Posterior vena cava (tissue), 2 donors: Measurements from ENCODE around the gene PRIMA1. TPM values are rescaled to one million over a fixed set of nuclear protein-coding genes. Genes with fewer than 3 reads are reported as not detected.

Source experiments
- DNase-seq: peaks from one replicate; pipeline ENCODE4 v3.0.0-alpha.2; 2020; ENCODE audit warnings: low spot score
- intact Hi-C, 2 donors: fragments of 100-400 bp; cut with DNase I; formaldehyde crosslinking; loops; one replicate each; pipeline versions ENCODE4 v1.14.1 to v1.14.2; 2022 to 2023
- total RNA-seq, 2 donors: library from RNA; stranded (reverse); fragmentation: NEBNext Ultra II Directional; extraction: Animal tissue kit (Norgen Biotek cat#: 25700); gene quantifications; one replicate each; pipeline ENCODE4 v1.2.1, GENCODE V29; 2021
- donor health status: DM: yes; HTN: yes; CAD: no.
- donor health status: DM: yes; HTN: yes; CAD: no.

PRIMA1 gene
- total RNA-seq, 2 donors from 2014 or later, result 5.0 to 9.6 TPM

- intact Hi-C loops, result no loop called here
- no peak for DNase-seq
Measured at GRCh38 chr14:93799989-93800921, 12.0 kb upstream of the PRIMA1 start.

DNA sequence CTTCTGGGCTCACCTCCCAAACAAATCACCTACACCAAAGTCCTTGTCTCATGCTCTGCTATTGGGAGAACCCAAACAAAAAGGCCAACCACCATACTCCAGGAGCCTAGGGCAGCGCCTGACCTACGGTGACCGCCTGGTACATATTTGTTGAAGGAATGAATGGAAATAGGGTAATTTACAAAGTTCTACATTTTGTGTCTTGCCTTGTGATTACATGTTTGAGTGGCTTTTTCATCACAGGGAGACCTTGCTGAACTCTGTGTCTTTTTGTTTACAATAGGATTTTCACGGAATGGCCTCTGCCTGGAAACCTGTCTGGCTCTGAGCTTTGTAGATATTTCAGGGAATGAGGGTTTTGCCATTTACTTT, 11.3 kb upstream of the PRIMA1 start:
- intact Hi-C loops, result no loop called here
- DNase-seq, result no peak

DNA sequence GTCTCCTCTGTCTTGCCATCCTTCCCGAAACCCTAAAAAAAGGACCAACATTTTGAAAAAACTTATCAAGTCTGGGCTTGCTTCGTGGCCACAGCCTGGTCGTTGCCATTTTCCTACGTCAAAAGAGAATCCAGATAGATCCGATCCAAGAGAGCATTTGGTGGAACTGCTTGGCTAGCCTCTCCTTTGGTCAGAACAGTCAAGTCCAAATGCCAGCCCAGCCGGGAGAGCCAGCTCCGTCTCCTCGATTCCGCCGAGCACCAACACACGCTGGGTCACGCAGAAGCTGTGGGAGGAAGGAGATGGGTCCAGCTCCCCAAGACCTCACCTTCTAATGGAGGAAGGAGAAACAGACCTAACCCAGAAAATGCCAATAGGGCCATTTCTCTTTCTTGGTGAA, 9.3 kb upstream of the PRIMA1 start:
- intact Hi-C loops, result no loop called here
- DNase-seq, result no peak

DNA sequence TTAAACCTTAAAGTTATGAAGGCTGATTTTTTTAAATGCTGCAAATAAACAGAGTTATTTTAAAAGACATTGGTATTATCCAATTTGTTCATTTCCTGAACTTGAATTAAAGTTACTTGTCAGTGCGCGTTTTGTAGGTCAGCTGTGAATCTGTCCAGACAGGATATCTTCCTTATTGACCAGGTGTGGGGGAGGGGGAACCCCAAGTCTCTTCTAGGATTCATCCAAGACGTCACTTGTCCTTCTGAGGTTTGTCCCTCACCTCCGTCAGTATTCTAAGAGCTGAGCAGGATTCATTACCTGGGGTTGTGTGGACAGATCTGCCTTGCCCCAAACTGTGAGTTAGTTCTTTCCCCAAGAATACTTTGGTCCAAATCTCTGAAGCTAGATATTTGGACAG, 8.8 kb upstream of the PRIMA1 start:
- intact Hi-C loops, result no loop called here
- no peak for DNase-seq

- no peak for DNase-seq
- intact Hi-C loops, result loop anchor here in 1 of 2 donors (5.0 kb wide), 1 partner anchor 137 kb away; no protein-coding TSS in a partner anchor
Measured at GRCh38 chr14:93794756-93795155, 6.5 kb upstream of the PRIMA1 start.

GRCh38 chr14:93793555-93794324, 5.5 kb upstream of the PRIMA1 start:
- intact Hi-C loops, result loop anchor here in 1 of 2 donors (5.0 kb wide), 1 partner anchor 136 kb away; no protein-coding TSS in a partner anchor
- DNase-seq, result no peak

DNA sequence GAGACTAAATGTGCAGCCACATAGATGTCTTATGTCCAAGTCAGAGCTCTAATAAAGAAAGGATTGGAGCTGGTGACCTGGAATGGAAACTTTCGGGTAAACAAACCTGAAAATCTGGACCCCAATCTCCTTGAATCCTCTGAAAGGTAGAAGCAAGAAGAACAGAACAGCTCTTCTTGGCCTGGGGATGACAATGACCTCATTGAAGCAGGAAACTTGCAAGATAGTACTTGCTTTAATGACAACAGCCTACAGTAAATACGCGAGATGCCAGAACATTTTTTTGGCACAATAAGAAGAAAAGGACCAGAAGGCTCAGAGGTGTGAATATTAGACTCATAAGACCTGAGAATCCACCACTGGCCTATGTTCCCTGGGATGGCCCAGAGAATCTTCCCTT, 4.1 kb upstream of the PRIMA1 start:
- no peak for DNase-seq
- intact Hi-C loops, result loop anchor here in 1 of 2 donors (5.0 kb wide), 1 partner anchor 135 kb away; no protein-coding TSS in a partner anchor

DNA sequence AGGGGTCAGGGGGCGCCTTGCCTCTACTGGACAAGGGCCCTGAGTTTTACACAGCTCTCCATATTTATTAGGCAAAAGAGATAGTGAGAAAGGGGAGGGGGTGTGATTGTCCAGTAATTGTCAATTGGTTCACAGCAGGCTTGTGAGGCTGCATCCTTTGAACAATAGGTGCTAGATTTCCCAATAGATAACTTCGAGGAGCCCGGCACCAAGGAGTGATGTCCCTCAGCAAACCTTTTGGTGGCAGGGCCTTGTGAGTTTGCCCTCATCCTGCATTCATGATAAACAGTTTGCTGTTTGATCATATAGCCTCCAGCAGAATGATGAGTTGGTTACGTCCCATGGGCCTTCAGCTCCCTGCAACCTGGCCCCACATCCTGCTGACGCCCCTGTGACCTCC, 2.7 kb upstream of the PRIMA1 start:
- intact Hi-C loops, result loop anchor here in 1 of 2 donors (5.0 kb wide), 1 partner anchor 134 kb away; no protein-coding TSS in a partner anchor
- no peak for DNase-seq

GRCh38 chr14:93789228-93790130, 1.2 kb upstream of the PRIMA1 start:
- intact Hi-C loops, result loop anchor here (2.0 to 5.0 kb wide), 4 partner anchors 103 to 135 kb away; no protein-coding TSS in a partner anchor
- peak; percentile 45 for DNase-seq

- no peak for DNase-seq
Measured at GRCh38 chr14:93788543-93789227, 400 bp upstream of the PRIMA1 start.

DNA sequence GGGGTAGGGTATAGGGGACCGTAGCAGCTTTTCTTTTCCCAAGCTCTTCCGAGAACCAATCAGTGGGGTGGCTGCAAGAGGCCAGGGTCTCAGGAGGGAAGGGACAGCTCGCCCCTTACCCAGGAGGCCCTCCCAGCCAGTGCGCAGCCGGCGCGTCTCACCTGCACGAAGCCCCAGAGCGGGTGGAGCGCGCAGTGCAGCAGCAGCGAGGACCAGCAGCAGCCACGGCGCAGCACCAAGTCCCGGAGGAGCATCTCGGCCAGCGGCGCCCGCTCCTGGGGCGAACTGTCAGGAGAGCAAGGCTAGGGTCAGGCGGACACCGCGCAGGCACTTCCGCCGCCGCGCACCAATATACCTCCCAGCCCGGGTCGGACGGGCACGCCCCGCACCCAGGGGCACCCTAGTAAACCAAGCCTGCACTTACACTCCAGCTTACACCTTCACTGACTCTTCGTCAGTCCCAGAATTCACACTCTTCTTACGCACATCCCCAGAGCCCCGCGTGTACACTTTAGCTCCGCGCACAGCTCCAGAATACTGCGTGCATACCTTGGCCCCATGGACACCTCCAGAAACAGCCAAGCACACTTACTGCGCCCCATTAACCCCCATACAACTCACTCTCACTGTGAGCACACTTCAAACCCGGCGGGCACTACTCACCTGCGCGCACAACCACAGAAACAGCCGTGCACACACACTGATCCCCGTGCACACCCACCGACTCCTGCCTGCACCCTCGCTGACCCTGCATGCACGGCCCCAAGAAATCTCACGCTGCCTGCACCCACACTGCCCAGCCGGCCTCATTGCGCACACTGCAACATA, 606 bp downstream of the PRIMA1 start:
- intact Hi-C loops, result loop anchor here (2.0 to 5.0 kb wide), 3 partner anchors 105 to 133 kb away; no protein-coding TSS in a partner anchor
- DNase-seq, result no peak

More at GRCh38 chr14:93788543-93789227, 400 bp upstream of the PRIMA1 start:
- intact Hi-C loops, result loop anchor here (2.0 to 5.0 kb wide), 3 partner anchors 104 to 134 kb away; no protein-coding TSS in a partner anchor

GRCh38 chr14:93785423-93785822, 2.9 kb downstream of the PRIMA1 start:
- no peak for DNase-seq
- intact Hi-C loops, result loop anchor here (5.0 kb wide), 2 partner anchors 107 to 117 kb away; no protein-coding TSS in a partner anchor

GRCh38 chr14:93784878-93785277, 3.4 kb downstream of the PRIMA1 start:
- intact Hi-C loops, result loop anchor here (5.0 kb wide), 2 partner anchors 107 to 117 kb away; no protein-coding TSS in a partner anchor
- DNase-seq, result no peak

GRCh38 chr14:93780813-93781400, 7.4 kb downstream of the PRIMA1 start:
- intact Hi-C loops, result no loop called here

DNA sequence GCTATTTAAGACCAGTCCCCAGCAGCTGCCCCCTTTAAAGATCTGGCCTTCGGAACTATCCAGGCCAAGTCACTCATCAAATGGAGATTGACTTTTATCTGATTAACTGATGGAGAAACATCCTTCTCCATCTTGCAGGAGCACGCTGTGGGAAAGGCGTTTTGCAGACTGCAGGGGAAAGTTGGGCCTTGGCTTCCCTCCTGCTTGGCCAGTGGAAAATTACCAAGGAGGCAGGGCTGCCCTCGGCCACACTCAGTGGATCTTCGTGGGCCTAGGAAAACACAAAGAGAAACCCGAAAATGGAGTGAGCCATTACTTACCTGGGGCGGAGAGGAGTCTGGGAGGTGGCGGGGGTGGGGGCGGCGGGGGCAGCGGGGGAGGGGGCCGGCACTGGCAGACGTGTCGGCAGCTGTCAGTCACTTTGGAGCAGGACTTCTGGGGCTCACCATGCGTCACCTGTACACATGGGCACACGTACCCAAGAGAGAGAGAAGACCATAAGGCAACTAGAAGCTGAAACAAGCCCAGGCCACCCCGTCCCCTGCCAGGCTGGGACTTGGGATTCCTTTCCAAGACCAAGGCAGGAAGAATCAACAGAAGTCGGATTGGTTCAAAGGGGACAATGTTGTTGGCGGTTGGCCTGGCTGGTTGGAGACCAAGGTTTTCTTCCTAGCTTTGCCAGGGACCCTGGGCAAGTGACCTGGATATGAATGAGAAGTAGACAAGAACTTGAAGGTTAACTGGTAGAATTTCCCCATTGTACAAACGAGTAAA, 9.2 kb downstream of the PRIMA1 start:
- no peak for DNase-seq
- intact Hi-C loops, result no loop called here

More at GRCh38 chr14:93780813-93781400, 7.4 kb downstream of the PRIMA1 start:
- DNase-seq, result no peak

DNA sequence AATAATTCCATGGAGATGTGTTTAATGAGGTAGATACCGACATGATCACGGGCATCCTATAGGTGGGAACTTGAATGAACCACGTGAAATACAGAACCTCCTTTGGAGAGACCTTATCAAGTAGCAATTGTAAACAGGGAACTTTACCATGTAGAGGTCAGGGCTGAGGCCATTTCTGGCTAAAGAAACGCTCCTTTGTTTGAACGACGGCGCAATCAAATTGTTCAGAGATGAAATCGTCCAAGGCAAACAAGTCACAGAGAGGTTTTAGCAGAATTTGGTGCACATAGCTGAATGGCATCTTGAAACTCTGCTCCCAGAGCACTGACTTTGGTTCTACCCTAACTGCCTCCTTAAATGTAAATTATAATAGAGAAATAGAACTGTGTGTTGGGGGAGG, 9.8 kb downstream of the PRIMA1 start:
- intact Hi-C loops, result no loop called here
- DNase-seq, result no peak
